H1 (cell line): ENCODE results near the gene DDA1. TPM values are rescaled to one million over a fixed set of nuclear protein-coding genes. Genes with fewer than 3 reads are reported as not detected.
A peak's percentile ranks its signal among the peaks of the same experiment; 100 is the strongest.

Experiments
- CTCF ChIA-PET: fragments of 300-600 bp; sonication (Branson Sonifier 250); formaldehyde crosslinking; loops from one replicate; lab custom pipeline; 2021; ENCODE audit not compliant: partially characterized antibody; lab: Charles Lee
- POLR2A ChIA-PET: fragments of 300-600 bp; sonication (Branson Sonifier 250); formaldehyde crosslinking; loops from one replicate; lab custom pipeline; 2021; ENCODE audit warnings: inconsistent platforms; ENCODE audit not compliant: partially characterized antibody; lab: Charles Lee
- DNase-seq, 2 experiments: peaks; one replicate each; pipeline versions ENCODE4 v3.0.0 to v3.0.0-alpha.2; 2010 to 2022; ENCODE audit warnings: low spot score in 2 of 2, low read depth in 1 of 2, mixed read lengths in 1 of 2
- FAIRE-seq: peaks from 2 replicates; lab custom pipeline; 2011; peaks lifted over from hg19 to GRCh38; lab: Jason Lieb, UNC
- H2AFZ ChIP-seq: 2 replicates; pipeline ENCODE4 v1.8.1; 2012; ENCODE audit warnings: low read length, inconsistent platforms
- H2AK5ac ChIP-seq: 2 replicates; pipeline ENCODE4 v1.6.1; 2013; ENCODE audit warnings: low read depth, low read length
- H2BK120ac ChIP-seq: replicated peaks from 2 replicates; pipeline ENCODE3; 2013; ENCODE audit warnings: low read depth, low read length, inconsistent platforms
- H2BK12ac ChIP-seq: 2 replicates; pipeline ENCODE4 v1.6.1; 2013; ENCODE audit warnings: low read depth, low read length
- H2BK15ac ChIP-seq: 2 replicates; pipeline ENCODE4 v1.6.1; 2013; ENCODE audit warnings: low read length
- H2BK20ac ChIP-seq: 2 replicates; pipeline ENCODE4 v1.6.1; 2013; ENCODE audit warnings: low read length
- H2BK5ac ChIP-seq: 2 replicates; pipeline ENCODE4 v1.6.1; 2013; ENCODE audit warnings: low read depth, low read length
- H3K14ac ChIP-seq: 2 replicates; pipeline ENCODE4 v1.6.1; 2013; ENCODE audit warnings: inconsistent platforms; ENCODE audit not compliant: insufficient read length
- H3K18ac ChIP-seq: 2 replicates; pipeline ENCODE4 v1.6.1; 2013; ENCODE audit warnings: low read length; ENCODE audit errors: extremely low read depth
- H3K23ac ChIP-seq: 2 replicates; pipeline ENCODE4 v1.6.1; 2013; ENCODE audit warnings: inconsistent platforms; ENCODE audit not compliant: insufficient read length
- H3K23me2 ChIP-seq: 2 replicates; pipeline ENCODE4 v1.6.1; 2013; ENCODE audit warnings: low read depth, low read length
- H3K27ac ChIP-seq: 2 replicates; pipeline ENCODE4 v1.6.1; 2011; ENCODE audit warnings: low read depth, low read length, inconsistent platforms
- H3K27me3 ChIP-seq, 4 experiments: replicated peaks in 1 of 4; 1 replicate in 1 of 4; 2 replicates in 3 of 4; pipeline versions ENCODE4 v1.6.1 to v1.8.1; 2011 to 2013; ENCODE audit warnings: low read length in 3 of 4, mild to moderate bottlenecking in 3 of 4, inconsistent platforms in 2 of 4, mixed read lengths in 2 of 4, moderate library complexity in 1 of 4; ENCODE audit not compliant: control insufficient read depth in 3 of 4, insufficient read depth in 3 of 4; ENCODE audit errors: extremely low read depth in 1 of 4
- H3K36me3 ChIP-seq, 4 experiments: 2 replicates each; pipeline versions ENCODE4 v1.6.1 to v1.8.1; 2011 to 2013; ENCODE audit warnings: mild to moderate bottlenecking in 4 of 4, low read length in 3 of 4, moderate library complexity in 2 of 4, control low read depth in 1 of 4, inconsistent platforms in 1 of 4; ENCODE audit not compliant: insufficient read depth in 4 of 4, control insufficient read depth in 2 of 4
- H3K4ac ChIP-seq: replicated peaks from 2 replicates; pipeline ENCODE3; 2013; ENCODE audit warnings: low read length, low read depth, mixed read lengths, inconsistent platforms; ENCODE audit not compliant: insufficient read length
- H3K4me1 ChIP-seq, 4 experiments: replicated peaks in 1 of 4; 1 replicate in 1 of 4; 2 replicates in 3 of 4; pipeline versions ENCODE4 v1.6.1 to v1.8.1; 2011 to 2013; ENCODE audit warnings: low read length in 3 of 4, inconsistent platforms in 2 of 4, mixed read lengths in 1 of 4; ENCODE audit not compliant: insufficient read depth in 4 of 4, control insufficient read depth in 3 of 4
- H3K4me2 ChIP-seq, 2 experiments: 2 replicates each; pipeline versions ENCODE4 v1.6.1 to v1.8.1; 2011 to 2013; ENCODE audit warnings: low read depth in 2 of 2, low read length in 2 of 2, control low read depth in 1 of 2, inconsistent platforms in 1 of 2, mild to moderate bottlenecking in 1 of 2; ENCODE audit not compliant: insufficient read depth in 1 of 2
- H3K4me3 ChIP-seq, 4 experiments: fragments of 200-600, 300-600 bp in 1 of 4; sonication (generic), shearing (Covaris generic), sonication (Bioruptor Twin) in 1 of 4; 2 replicates each; pipeline versions ENCODE4 v1.5.1 to v1.8.1; 2011 to 2016; ENCODE audit warnings: low read length in 4 of 4, low read depth in 3 of 4, control low read depth in 2 of 4, inconsistent platforms in 2 of 4, mild to moderate bottlenecking in 2 of 4, mixed read lengths in 1 of 4, moderate library complexity in 1 of 4; ENCODE audit not compliant: insufficient read depth in 2 of 4; ENCODE audit errors: extremely low read depth in 1 of 4
- H3K56ac ChIP-seq: replicated peaks from 2 replicates; pipeline ENCODE3; 2013; ENCODE audit warnings: low read depth, mild to moderate bottlenecking, mixed read lengths, low read length, inconsistent platforms; ENCODE audit not compliant: insufficient read length
- H3K79me1 ChIP-seq: 2 replicates; pipeline ENCODE4 v1.6.1; 2013; ENCODE audit warnings: low read depth, low read length, control low read depth
- H3K79me2 ChIP-seq, 2 experiments: 2 replicates each; pipeline versions ENCODE4 v1.6.1 to v1.8.1; 2012 to 2013; ENCODE audit warnings: low read length in 2 of 2, mild to moderate bottlenecking in 2 of 2, inconsistent platforms in 1 of 2; ENCODE audit not compliant: insufficient read depth in 2 of 2, control insufficient read depth in 1 of 2
- H3K9ac ChIP-seq, 4 experiments: replicated peaks in 1 of 4; 1 replicate in 1 of 4; 2 replicates in 3 of 4; pipeline versions ENCODE4 v1.6.1 to v1.8.1; 2011 to 2013; ENCODE audit warnings: low read depth in 3 of 4, low read length in 3 of 4, control low read depth in 2 of 4, mild to moderate bottlenecking in 2 of 4, moderate library complexity in 2 of 4, inconsistent platforms in 1 of 4; ENCODE audit errors: extremely low read depth in 1 of 4
- H3K9me3 ChIP-seq, 2 experiments: 2 replicates each; pipeline versions ENCODE4 v1.6.1 to v1.8.1; 2012 to 2013; ENCODE audit warnings: mild to moderate bottlenecking in 2 of 2, moderate library complexity in 2 of 2, control low read depth in 1 of 2, inconsistent platforms in 1 of 2, low read depth in 1 of 2, low read length in 1 of 2, mixed read lengths in 1 of 2; ENCODE audit not compliant: insufficient read depth in 2 of 2
- H4K20me1 ChIP-seq, 2 experiments: replicated peaks in 1 of 2; 2 replicates each; pipeline versions ENCODE3 to v1.8.1; 2011 to 2013; ENCODE audit warnings: inconsistent platforms in 2 of 2, low read length in 2 of 2, mild to moderate bottlenecking in 1 of 2; ENCODE audit not compliant: insufficient read depth in 2 of 2, control insufficient read depth in 1 of 2
- H4K5ac ChIP-seq: 2 replicates; pipeline ENCODE4 v1.6.1; 2013; ENCODE audit warnings: low read length, low read depth, mixed read lengths, inconsistent platforms; ENCODE audit not compliant: insufficient read length
- H4K8ac ChIP-seq: 2 replicates; pipeline ENCODE4 v1.8.0; 2013; ENCODE audit warnings: mild to moderate bottlenecking, moderate library complexity, low read length, inconsistent platforms; ENCODE audit not compliant: insufficient read depth; ENCODE audit errors: extremely low read depth
- H4K91ac ChIP-seq: replicated peaks from 2 replicates; pipeline ENCODE3; 2013; ENCODE audit warnings: low read length, mixed read lengths, inconsistent platforms; ENCODE audit not compliant: insufficient read length
- CBX8 ChIP-seq: fragments of 300-800, 300-1000 bp; sonication (generic); IDR thresholded peaks from 2 replicates; pipeline ENCODE4 v1.7.1; 2016; ENCODE audit warnings: low read depth, low read length, borderline replicate concordance
- CEBPB ChIP-seq: IDR thresholded peaks from 2 replicates; pipeline ENCODE4 v1.6.1; 2012; ENCODE audit warnings: low read depth, low read length
- GTF2F1 ChIP-seq: IDR thresholded peaks from 2 replicates; pipeline ENCODE4 v1.6.1; 2012; ENCODE audit warnings: low read depth, low read length, improper control_type of control experiment, borderline replicate concordance
- JUN ChIP-seq: IDR thresholded peaks from 2 replicates; pipeline ENCODE4 v1.6.1; 2011; ENCODE audit warnings: low read depth, mild to moderate bottlenecking, improper control_type of control experiment, low read length
- PHF8 ChIP-seq: fragments of 200-600 bp; sonication (generic); conservative IDR thresholded peaks from 2 replicates; pipeline ENCODE4 v1.7.1; 2012; ENCODE audit warnings: low read depth, mild to moderate bottlenecking, inconsistent platforms, low read length, moderate library complexity
- SAP30 ChIP-seq: fragments of 300-600 bp; sonication (generic); IDR thresholded peaks from 2 replicates; pipeline ENCODE4 v1.7.1; 2012; ENCODE audit warnings: low read length, moderate library complexity, mild to moderate bottlenecking, inconsistent platforms; ENCODE audit not compliant: insufficient read depth, insufficient replicate concordance
- SIX5 ChIP-seq: IDR thresholded peaks from 2 replicates; pipeline ENCODE4 v1.6.1; 2011; ENCODE audit warnings: mild to moderate bottlenecking, low read depth, low read length
- SRF ChIP-seq: IDR thresholded peaks from 2 replicates; pipeline ENCODE4 v1.6.1; 2011; ENCODE audit warnings: mild to moderate bottlenecking, low read depth, low read length, moderate library complexity
- SUZ12 ChIP-seq: fragments of 200-600 bp; sonication (generic); IDR thresholded peaks from 2 replicates; pipeline ENCODE4 v1.6.1; 2012; ENCODE audit warnings: mild to moderate bottlenecking, inconsistent platforms, low read length, moderate library complexity, mixed read lengths
- TAF1 ChIP-seq: IDR thresholded peaks from 2 replicates; pipeline ENCODE4 v1.6.1; 2011; ENCODE audit warnings: mild to moderate bottlenecking, low read depth, low read length
- WGBS, 2 experiments: shearing (Covaris generic) in 1 of 2; methylation state at CpG; one replicate each; pipeline versions ENCODE4 v1.1.6 to v1.1.7; 2013 to 2015; ENCODE audit warnings: low lambda C conversion rate in 2 of 2, mixed read lengths in 2 of 2, inconsistent platforms in 1 of 2, low coverage in 1 of 2, missing lambda C conversion rate in 1 of 2; ENCODE audit not compliant: insufficient replicate concordance in 2 of 2, insufficient coverage in 1 of 2, insufficient read length in 1 of 2; ENCODE audit errors: extremely low coverage in 1 of 2, missing lambda C conversion rate in 1 of 2; 5-methylcytosine and 5-hydroxymethylcytosine counted together
- polyA plus RNA-seq, 7 experiments: library from polyadenylated mRNA; depleted of rRNA in 3 of 7; stranded (reverse) in 5 of 7; unstranded in 2 of 7; fragments of >200 nt in 5 of 7; fragments of 200-250 nt in 2 of 7; gene quantifications; 1 replicate in 5 of 7; 2 replicates in 1 of 7; 4 replicates in 1 of 7; pipeline versions ENCODE4 v1.2.1 to v1.2.3, GENCODE V29; 2011 to 2013; ENCODE audit warnings: missing spikeins in 2 of 7, mixed read lengths in 2 of 7
- total RNA-seq: library from RNA; stranded (reverse); fragmentation: NEBNext Ultra II Directional; extraction: Animal tissue kit (Norgen Biotek cat#: 25700); gene quantifications from 2 replicates; pipeline ENCODE4 v1.2.1, GENCODE V29; 2021
- TF ChIP-seq, protein P1 (sequence below): IDR thresholded peaks from 2 replicates; pipeline ENCODE4 v1.6.1; 2011; ENCODE audit warnings: low read depth, mild to moderate bottlenecking, low read length; ENCODE audit not compliant: insufficient read depth

The DDA1 gene
- total and polyA plus RNA-seq, 2 of the 8 experiments (the other 6 are each of a cell fraction or from before 2014, with no cell fraction given) = 29.2 to 34.5 TPM

DNA sequence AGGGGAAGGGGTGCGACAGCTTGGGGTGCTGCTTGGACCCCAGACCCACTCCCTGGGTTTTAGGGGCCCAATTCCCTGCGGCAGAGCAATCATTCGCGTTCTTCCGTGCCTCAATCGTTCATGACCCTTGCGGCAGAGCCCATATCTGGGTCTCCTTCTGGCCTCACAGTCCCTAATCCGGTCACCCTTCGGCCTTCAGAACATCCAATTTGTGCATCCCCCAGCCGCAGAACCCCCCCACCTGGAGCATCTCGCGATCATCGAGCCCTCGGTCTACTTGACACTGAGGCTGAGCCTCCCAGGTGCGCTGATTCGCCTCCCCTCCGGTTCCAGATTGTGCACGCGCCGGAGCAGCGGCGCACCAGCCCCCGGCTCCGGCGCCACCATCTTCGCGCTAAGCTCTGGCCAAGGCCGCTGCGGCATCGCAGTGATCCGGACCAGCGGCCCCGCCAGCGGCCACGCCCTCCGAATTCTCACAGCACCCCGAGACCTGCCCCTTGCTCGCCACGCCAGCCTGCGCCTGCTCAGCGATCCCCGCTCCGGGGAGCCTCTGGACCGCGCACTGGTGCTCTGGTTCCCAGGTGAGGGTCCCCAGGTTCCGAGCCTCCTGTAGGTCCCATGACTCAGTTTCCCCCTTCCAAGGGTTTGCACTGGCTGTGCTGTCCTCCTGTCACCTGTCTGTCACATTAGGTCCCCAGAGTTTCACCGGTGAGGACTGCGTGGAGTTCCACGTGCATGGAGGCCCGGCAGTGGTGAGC lies 28.5 kb downstream of the DDA1 start:
- Histone ChIP-seq H4K8ac (peak overlapping the region; percentile 93), H2BK15ac (no peak overlapping the region; the same call in 1 of the 2 replicates), H2BK120ac (no peak overlapping the region), H3K9ac (peak overlapping the region; percentile 67 to 92 (median 78)), H2AK5ac (0 out of 2 replicates have a peak overlapping the region, but pooled peaks have one; percentile 76), H3K36me3 (peaks cover 0 to 3% (median 0%) of the 10 kb centered on the region in 4 experiments; a peak in 1 of 8 replicates), H3K18ac (peak overlapping the region; percentile 97), H3K23me2 (peaks cover 23% of the 10 kb centered on the region), H2BK12ac (no peak overlapping the region; the same call in 1 of the 2 replicates), H3K79me1 (peaks cover 3% of the 10 kb centered on the region), H3K27me3 (no peaks in the 10 kb centered on the region), H2BK5ac (peak overlapping the region; percentile 71; the same call in 1 of the 2 replicates), H4K20me1 (peaks cover 0 to 6% of the 10 kb centered on the region in 2 experiments), H2BK20ac (no peak overlapping the region), H3K27ac (peak overlapping the region; percentile 39; the same call in 1 of the 2 replicates), H3K14ac (no peak overlapping the region), H4K5ac (peak overlapping the region; percentile 63), H4K91ac (peak overlapping the region; percentile 0), H3K4me1 (peaks cover 0 to 36% (median 28%) of the 10 kb centered on the region in 4 experiments; a peak in 5 of 7 replicates), H3K4me3 (peak overlapping the region; percentile 74 to 96 (median 93)), H3K79me2 (no peaks in the 10 kb centered on the region), H3K23ac (no peak overlapping the region), H3K56ac (peak overlapping the region; percentile 3), H3K4ac (peak overlapping the region; percentile 36), H3K4me2 (peak overlapping the region; percentile 84 to 91), H2AFZ (no peak overlapping the region), H3K9me3 (no peaks in the 10 kb centered on the region)
- ChIA-PET CTCF (interaction anchor here (1.5 to 13.5 kb wide), 2 partner anchors 50 to 128 kb away, joined by 4 to 153 read pairs; partner anchors contain the start of gene CCDC194), POLR2A (interaction anchor here (0.6 to 13.5 kb wide), 8 partner anchors 10 to 640 kb away, joined by 3 to 100 read pairs (median 5); no protein-coding TSS in a partner anchor)
- 12% methylated on average over 50 of the region's 50 CpGs; no CpG with 5 or more reads in 1 of the 2 experiments for WGBS, 2 experiments
- FAIRE-seq = no peak
- peak in 1 of 2 experiments; percentile 70 for DNase-seq
- TF ChIP-seq GTF2F1 (no peak), CBX8 (no peak), SIX5 (no peak), SAP30 (peak; percentile 38), TAF1 (0 out of 2 replicates have a peak, but pooled peaks have one; percentile 5), JUN (no peak), PHF8 (peak; percentile 70), SRF (no peak), CEBPB (no peak), SUZ12 (no peak)
- TF ChIP-seq, protein P1, sequence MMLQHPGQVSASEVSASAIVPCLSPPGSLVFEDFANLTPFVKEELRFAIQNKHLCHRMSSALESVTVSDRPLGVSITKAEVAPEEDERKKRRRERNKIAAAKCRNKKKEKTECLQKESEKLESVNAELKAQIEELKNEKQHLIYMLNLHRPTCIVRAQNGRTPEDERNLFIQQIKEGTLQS = no peak
